Endothelial cell (in vitro differentiated cells): ENCODE results near the gene CAPN13. TPM values are rescaled to one million over a fixed set of nuclear protein-coding genes. Genes with fewer than 3 reads are reported as not detected.

Experiments
- DNase-seq: peaks from one replicate; pipeline ENCODE4 v3.0.0; 2021; ENCODE audit warnings: low spot score
- H3K27ac Mint-ChIP-seq: one replicate; pipeline ENCODE4 v1.8.0; 2021; ENCODE audit warnings: mixed read lengths, inconsistent platforms; ENCODE audit not compliant: unreplicated experiment
- H3K27me3 Mint-ChIP-seq: one replicate; pipeline ENCODE4 v1.8.0; 2021; ENCODE audit warnings: mild to moderate bottlenecking, moderate library complexity, mixed read lengths, inconsistent platforms; ENCODE audit not compliant: unreplicated experiment
- H3K36me3 Mint-ChIP-seq: one replicate; pipeline ENCODE4 v1.8.0; 2021; ENCODE audit warnings: mild to moderate bottlenecking, low read depth, mixed read lengths, inconsistent platforms; ENCODE audit not compliant: unreplicated experiment
- H3K4me1 Mint-ChIP-seq: one replicate; pipeline ENCODE4 v1.8.0; 2021; ENCODE audit warnings: mild to moderate bottlenecking, mixed read lengths, inconsistent platforms; ENCODE audit not compliant: unreplicated experiment
- H3K4me3 Mint-ChIP-seq: one replicate; pipeline ENCODE4 v1.8.0; 2021; ENCODE audit warnings: mild to moderate bottlenecking, mixed read lengths, inconsistent platforms; ENCODE audit not compliant: unreplicated experiment
- H3K9me3 Mint-ChIP-seq: one replicate; pipeline ENCODE4 v1.8.0; 2021; ENCODE audit warnings: mixed read lengths, inconsistent platforms; ENCODE audit not compliant: unreplicated experiment
- CTCF ChIP-seq: fragments of 200-600 bp; sonication (generic); IDR thresholded peaks from one replicate; pipeline ENCODE4 v1.5.0; 2021; ENCODE audit warnings: antibody characterized with exemption; ENCODE audit not compliant: unreplicated experiment
- total RNA-seq: library from RNA; stranded (reverse); fragmentation: NEBNext Ultra II Directional; extraction: Animal tissue kit (Norgen Biotek cat#: 25700); gene quantifications from one replicate; pipeline ENCODE4 v1.2.1, GENCODE V29; 2021; ENCODE audit not compliant: unreplicated experiment

Gene CAPN13
- total RNA-seq, 1 donor from 2014 or later: 0.44 TPM

DNA sequence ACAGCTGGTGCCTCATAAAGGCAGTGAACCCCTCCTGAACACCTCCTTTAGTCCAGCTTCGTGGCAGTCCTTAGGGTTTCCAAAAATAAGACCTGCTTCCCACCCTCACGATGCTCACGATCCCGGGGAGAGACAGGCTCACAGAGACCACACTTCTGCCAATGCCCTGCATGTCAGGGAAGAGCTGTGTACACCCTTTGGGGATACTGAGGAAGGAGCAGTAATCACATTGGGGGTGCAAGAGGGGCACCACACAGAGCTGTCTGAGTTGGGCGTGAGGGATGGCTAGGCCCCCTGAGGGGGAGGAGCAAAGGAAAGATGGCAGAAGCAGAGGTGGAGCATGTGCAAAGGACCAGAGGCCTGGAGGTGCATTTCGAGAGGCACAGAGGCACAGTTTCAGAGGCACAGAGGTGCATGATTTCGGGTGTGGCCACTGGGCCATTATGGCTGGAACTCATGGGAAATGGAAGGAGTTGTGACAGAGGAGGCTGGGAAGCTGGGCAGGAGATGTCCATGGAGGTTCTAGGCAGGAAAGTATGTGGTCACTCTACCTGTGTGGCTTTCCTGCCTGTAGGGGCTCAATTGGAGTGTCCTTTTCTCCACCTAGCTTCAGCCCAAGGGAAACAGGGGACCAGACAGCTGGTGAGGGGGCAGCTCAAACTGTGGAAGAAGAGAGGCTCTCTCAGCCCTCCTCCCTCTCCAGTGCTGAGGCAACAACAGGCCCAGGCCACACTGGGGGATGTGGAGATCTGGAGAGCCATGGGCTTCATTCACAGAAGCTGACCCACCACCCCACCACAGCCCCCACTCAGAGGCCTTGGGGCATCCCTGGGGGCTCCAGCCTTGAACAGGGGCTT lies 115.9 kb downstream of the CAPN13 start:
- H3K36me3 Mint-ChIP-seq: no peaks in the 10 kb centered on the region
- no peak overlapping the region for H3K27ac Mint-ChIP-seq
- H3K4me3 Mint-ChIP-seq: no peak overlapping the region
- no peak for DNase-seq
- no peaks in the 10 kb centered on the region for H3K9me3 Mint-ChIP-seq
- peaks cover 7% of the 10 kb centered on the region for H3K27me3 Mint-ChIP-seq
- H3K4me1 Mint-ChIP-seq: no peaks in the 10 kb centered on the region
- TF ChIP-seq CTCF: no peak

GRCh38 chr2:30690126-30690561 lies 117.1 kb downstream of the CAPN13 start:
- H3K9me3 Mint-ChIP-seq: no peaks in the 10 kb centered on the region
- TF ChIP-seq CTCF: no peak
- H3K27ac Mint-ChIP-seq: no peak overlapping the region
- H3K4me1 Mint-ChIP-seq: no peaks in the 10 kb centered on the region
- no peak overlapping the region for H3K4me3 Mint-ChIP-seq
- DNase-seq: no peak
- no peaks in the 10 kb centered on the region for H3K36me3 Mint-ChIP-seq
- peaks cover 7% of the 10 kb centered on the region for H3K27me3 Mint-ChIP-seq

DNA sequence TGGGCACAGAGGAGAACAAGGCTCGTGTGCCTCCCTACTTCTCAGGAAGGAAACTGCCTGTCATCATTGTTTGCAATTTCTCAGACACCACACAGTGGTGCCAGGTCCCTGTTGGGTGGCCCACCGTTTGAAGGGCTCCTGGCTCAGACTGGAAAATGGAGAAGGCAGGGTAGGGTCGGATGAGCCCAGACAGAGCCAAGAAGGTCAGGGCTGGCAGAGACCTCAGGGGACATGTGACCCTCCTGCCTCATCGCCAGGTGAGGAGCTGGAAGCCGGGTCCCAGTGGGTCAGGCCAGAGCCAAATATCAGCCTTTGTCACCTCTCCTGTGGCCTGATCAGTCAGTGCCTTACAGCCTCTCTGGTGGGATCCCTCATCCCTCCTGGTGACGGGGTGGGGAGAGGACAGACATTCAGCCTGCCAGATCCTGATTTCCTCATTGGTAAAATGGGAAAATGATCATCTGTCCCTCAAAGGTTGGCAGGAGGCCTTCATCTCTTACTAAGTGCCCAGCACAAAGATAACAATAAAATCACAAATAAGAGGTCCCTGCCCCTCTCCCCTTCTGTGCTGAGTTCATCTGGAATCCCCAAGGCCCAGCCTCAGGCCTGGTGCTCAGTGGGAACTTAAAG lies 117.6 kb downstream of the CAPN13 start:
- H3K9me3 Mint-ChIP-seq: no peaks in the 10 kb centered on the region
- H3K27me3 Mint-ChIP-seq: peaks cover 7% of the 10 kb centered on the region
- H3K4me3 Mint-ChIP-seq: no peak overlapping the region
- H3K27ac Mint-ChIP-seq: no peak overlapping the region
- no peaks in the 10 kb centered on the region for H3K36me3 Mint-ChIP-seq
- no peak for DNase-seq
- H3K4me1 Mint-ChIP-seq: no peaks in the 10 kb centered on the region
- TF ChIP-seq CTCF: no peak

GRCh38 chr2:30688956-30689401 lies 118.3 kb downstream of the CAPN13 start:
- Mint-ChIP-seq H3K4me1 (no peaks in the 10 kb centered on the region), H3K4me3 (no peak overlapping the region), H3K27ac (no peak overlapping the region), H3K9me3 (no peaks in the 10 kb centered on the region), H3K27me3 (peaks cover 6% of the 10 kb centered on the region), H3K36me3 (no peaks in the 10 kb centered on the region)
- no peak for TF ChIP-seq CTCF
- no peak for DNase-seq

DNA sequence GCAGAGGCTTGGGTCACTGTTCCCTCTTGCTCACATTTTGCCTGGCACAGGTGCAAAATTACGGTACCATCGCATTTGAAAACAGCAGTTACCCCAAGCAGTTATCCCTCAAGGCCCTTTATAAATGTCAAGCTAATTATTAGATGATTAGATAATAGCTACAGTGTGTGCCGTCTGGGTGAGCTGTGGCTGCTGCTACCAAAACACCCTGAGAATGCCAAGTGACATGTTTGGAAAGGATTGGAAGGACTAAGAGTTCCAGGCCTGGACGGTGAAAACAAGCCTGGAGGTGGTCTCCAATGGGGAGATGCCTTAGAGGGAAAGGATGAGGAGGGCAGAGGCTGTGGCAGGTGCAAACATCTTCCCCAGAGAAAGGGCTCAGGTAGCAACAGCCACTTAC lies 120.6 kb downstream of the CAPN13 start:
- no peak for DNase-seq
- no peak for TF ChIP-seq CTCF
- no peaks in the 10 kb centered on the region for H3K9me3 Mint-ChIP-seq
- no peak overlapping the region for H3K4me3 Mint-ChIP-seq
- H3K4me1 Mint-ChIP-seq: no peaks in the 10 kb centered on the region
- H3K27ac Mint-ChIP-seq: no peak overlapping the region
- H3K36me3 Mint-ChIP-seq: no peaks in the 10 kb centered on the region
- H3K27me3 Mint-ChIP-seq: peaks cover 2% of the 10 kb centered on the region
